ENCODE data around the gene ANG.

GRCh38 chr14:20671597-20672283, 16.8 kb upstream of the ANG start:
- TF ChIP-seq CTCF (IDR thresholded peaks at IDR 0.05) (no peak), POLR2A (IDR thresholded peaks at IDR 0.05) (no peak)

Data from esophagus squamous epithelium (tissue), 4 donors.